NCI-H1105 treated with DMSO at 0.1 percent for 48 hours (cell line): ENCODE results near the gene HP.
A peak's percentile ranks its signal among the peaks of the same experiment; 100 is the strongest.
"Not testable (repeated sequence)": the region's sequence is repeated elsewhere in the genome, so short reads cannot be mapped to it uniquely, and the experiment has no call there.

ENCODE experiments used
- DNase-seq: peaks from one replicate; lab custom pipeline; 2025; lab: John Stamatoyannopoulos, UW

Gene HP

GRCh38 chr16:72043058-72043457, 11.2 kb upstream of the HP start:
- no peak for DNase-seq

- DNase-seq = no peak
These were observed 10.8 kb upstream of the HP start for GRCh38 chr16:72043539-72043938.

- no peak for DNase-seq
These were observed 10.0 kb upstream of the HP start for GRCh38 chr16:72044296-72044695.

- DNase-seq = no peak
These were observed 9.4 kb upstream of the HP start for GRCh38 chr16:72044825-72045359.

- no peak for DNase-seq
These were observed 5.2 kb upstream of the HP start for GRCh38 chr16:72049110-72049509.

- DNase-seq = no peak
These were observed 3.4 kb upstream of the HP start for GRCh38 chr16:72050769-72051464.

GRCh38 chr16:72051818-72052217, 2.5 kb upstream of the HP start:
- no peak for DNase-seq

GRCh38 chr16:72055911-72056310, 1.6 kb downstream of the HP start:
- no peak for DNase-seq

GRCh38 chr16:72057313-72057712, 3.0 kb downstream of the HP start:
- not testable (repeated sequence) for DNase-seq

- not testable (repeated sequence) for DNase-seq
These were observed 4.8 kb downstream of the HP start for GRCh38 chr16:72059060-72059459.

- no peak for DNase-seq
These were observed 6.1 kb downstream of the HP start for GRCh38 chr16:72060405-72060804.

- no peak for DNase-seq
These were observed 7.3 kb downstream of the HP start for GRCh38 chr16:72061564-72061963.

GRCh38 chr16:72064361-72064894, 10.1 kb downstream of the HP start:
- no peak for DNase-seq

- DNase-seq = peak; percentile 2
These were observed 12.4 kb downstream of the HP start for GRCh38 chr16:72066747-72067146.

- DNase-seq = no peak
These were observed 14.6 kb downstream of the HP start for GRCh38 chr16:72068930-72069329.

- DNase-seq = no peak
These were observed 18.4 kb downstream of the HP start for GRCh38 chr16:72072514-72073342.

- DNase-seq = no peak
These were observed 19.4 kb downstream of the HP start for GRCh38 chr16:72073560-72074230.

- DNase-seq = not testable (repeated sequence)
These were observed 20.8 kb downstream of the HP start for GRCh38 chr16:72075067-72075466.

- not testable (repeated sequence) for DNase-seq
These were observed 22.8 kb downstream of the HP start for GRCh38 chr16:72076991-72077706.

GRCh38 chr16:72083778-72084404, 29.6 kb downstream of the HP start:
- DNase-seq = no peak

- DNase-seq = no peak
These were observed 30.1 kb downstream of the HP start for GRCh38 chr16:72084445-72084844.
